Keratinocyte (primary cell): ENCODE results near the gene STX7. TPM values are rescaled to one million over a fixed set of nuclear protein-coding genes. Genes with fewer than 3 reads are reported as not detected.

ENCODE experiments used
- DNase-seq: peaks from one replicate; pipeline ENCODE4 v3.0.0-alpha.2; 2011; ENCODE audit warnings: low read depth, missing footprints, low spot score
- FAIRE-seq: peaks from 2 replicates; lab custom pipeline; 2011; peaks lifted over from hg19 to GRCh38; lab: Jason Lieb, UNC
- H2AFZ ChIP-seq: 2 replicates; pipeline ENCODE4 v1.6.0; 2012; ENCODE audit warnings: low read length, control low read depth, inconsistent platforms; ENCODE audit not compliant: control insufficient read depth
- H3K27ac ChIP-seq: 2 replicates; pipeline ENCODE4 v1.5.1; 2011; ENCODE audit warnings: low read length; ENCODE audit not compliant: control insufficient read depth, insufficient read depth
- H3K27me3 ChIP-seq: 3 replicates; pipeline ENCODE4 v1.6.0; 2011; ENCODE audit warnings: low read length; ENCODE audit not compliant: control insufficient read depth, insufficient read depth; ENCODE audit errors: extremely low read depth
- H3K36me3 ChIP-seq, 2 experiments: 2 replicates in 1 of 2; 3 replicates in 1 of 2; pipeline ENCODE4 v1.5.1; 2011; ENCODE audit warnings: low read length in 2 of 2, mild to moderate bottlenecking in 1 of 2; ENCODE audit not compliant: control insufficient read depth in 2 of 2, insufficient read depth in 2 of 2; ENCODE audit errors: extremely low read depth in 1 of 2
- H3K4me1 ChIP-seq: 3 replicates; pipeline ENCODE4 v1.5.1; 2011; ENCODE audit warnings: low read length; ENCODE audit not compliant: control insufficient read depth, insufficient read depth; ENCODE audit errors: extremely low read depth
- H3K4me2 ChIP-seq: 3 replicates; pipeline ENCODE4 v1.6.0; 2011; ENCODE audit warnings: low read depth, low read length; ENCODE audit not compliant: control insufficient read depth, insufficient read depth; ENCODE audit errors: extremely low read depth
- H3K4me3 ChIP-seq, 3 experiments: fragments of 200-600 bp in 1 of 3; sonication (generic) in 1 of 3; 2 replicates in 2 of 3; 3 replicates in 1 of 3; pipeline ENCODE4 v1.5.1; 2011 to 2016; ENCODE audit warnings: low read length in 3 of 3, mild to moderate bottlenecking in 3 of 3, control low read depth in 2 of 3, inconsistent platforms in 1 of 3, low read depth in 1 of 3, mixed read lengths in 1 of 3, mixed run types in 1 of 3, moderate library complexity in 1 of 3; ENCODE audit not compliant: control insufficient read depth in 2 of 3, insufficient read depth in 2 of 3; ENCODE audit errors: extremely low read depth in 1 of 3
- H3K79me2 ChIP-seq: 2 replicates; pipeline ENCODE4 v1.6.0; 2012; ENCODE audit warnings: low read length; ENCODE audit not compliant: control insufficient read depth, insufficient read depth
- H3K9ac ChIP-seq: 3 replicates; pipeline ENCODE4 v1.6.0; 2011; ENCODE audit warnings: low read length; ENCODE audit not compliant: control insufficient read depth, insufficient read depth; ENCODE audit errors: extremely low read depth
- H3K9me1 ChIP-seq: 3 replicates; pipeline ENCODE4 v1.6.0; 2011; ENCODE audit warnings: low read length; ENCODE audit not compliant: control insufficient read depth, insufficient read depth; ENCODE audit errors: extremely low read depth
- H3K9me3 ChIP-seq: 2 replicates; pipeline ENCODE4 v1.5.1; 2012; ENCODE audit warnings: low read depth, low read length; ENCODE audit not compliant: control insufficient read depth
- H4K20me1 ChIP-seq: 3 replicates; pipeline ENCODE4 v1.6.0; 2011; ENCODE audit warnings: low read length; ENCODE audit not compliant: control insufficient read depth, insufficient read depth; ENCODE audit errors: extremely low read depth
- EZH2 ChIP-seq: IDR thresholded peaks from one replicate; pipeline ENCODE4 v1.6.1; 2012; ENCODE audit warnings: inconsistent platforms, mild to moderate bottlenecking, low read length, moderate library complexity
- dilution Hi-C: fragments of 300-500 bp; cut with MboI; formaldehyde crosslinking; loops from one replicate; pipeline ENCODE4 v1.7.0; 2020; ENCODE audit warnings: low sequenced_read_pairs; ENCODE audit not compliant: extremely low pct_ligation_motif_present
- polyA plus RNA-seq, 5 experiments: library from polyadenylated mRNA; depleted of rRNA in 3 of 5; stranded (reverse) in 3 of 5; stranded (forward) in 1 of 5; unstranded in 1 of 5; fragments of >200 nt; gene quantifications; 1 replicate in 1 of 5; 2 replicates in 3 of 5; 3 replicates in 1 of 5; pipeline versions ENCODE4 v1.2.1 to v1.2.3, GENCODE V29; 2011 to 2012; ENCODE audit warnings: missing spikeins in 2 of 5, low read depth in 1 of 5, low replicate concordance in 1 of 5
- TF ChIP-seq, protein P1 (sequence below), 3 experiments: IDR thresholded peaks in 1 of 3; conservative IDR thresholded peaks in 1 of 3; optimal IDR thresholded peaks in 1 of 3; 2 replicates in 2 of 3; 3 replicates in 1 of 3; pipeline versions ENCODE3 to v1.5.1; 2011; ENCODE audit warnings: low read length in 3 of 3, mild to moderate bottlenecking in 3 of 3, moderate library complexity in 2 of 3, control low read depth in 1 of 3, inconsistent platforms in 1 of 3; ENCODE audit not compliant: insufficient read depth in 2 of 3; ENCODE audit errors: extremely low read depth in 1 of 3

STX7 gene
- polyA plus RNA-seq, 1 donor (not counting 4 experiments of a cell fraction or from before 2014, with no cell fraction given) = 41.0 TPM

DNA sequence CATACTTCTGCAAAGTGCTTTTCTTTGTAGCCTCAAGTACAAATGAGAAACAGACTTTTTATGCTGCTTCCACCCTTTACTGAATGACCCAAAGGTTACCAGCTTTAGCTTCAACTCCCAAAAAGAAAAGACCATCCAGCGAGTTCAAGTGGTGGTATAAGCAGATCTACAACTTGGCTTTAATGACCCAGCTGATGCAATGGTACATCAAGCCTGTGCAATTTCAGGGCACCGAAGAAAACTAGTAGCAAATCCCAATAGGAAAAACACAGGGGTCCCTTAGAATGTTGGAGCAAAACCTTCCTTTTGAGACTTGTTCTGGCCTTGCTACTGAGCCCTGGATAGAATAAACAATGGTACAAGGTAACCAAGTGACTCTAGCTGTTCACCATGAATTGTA lies 33.8 kb downstream of the STX7 start:
- TF ChIP-seq, protein P1, sequence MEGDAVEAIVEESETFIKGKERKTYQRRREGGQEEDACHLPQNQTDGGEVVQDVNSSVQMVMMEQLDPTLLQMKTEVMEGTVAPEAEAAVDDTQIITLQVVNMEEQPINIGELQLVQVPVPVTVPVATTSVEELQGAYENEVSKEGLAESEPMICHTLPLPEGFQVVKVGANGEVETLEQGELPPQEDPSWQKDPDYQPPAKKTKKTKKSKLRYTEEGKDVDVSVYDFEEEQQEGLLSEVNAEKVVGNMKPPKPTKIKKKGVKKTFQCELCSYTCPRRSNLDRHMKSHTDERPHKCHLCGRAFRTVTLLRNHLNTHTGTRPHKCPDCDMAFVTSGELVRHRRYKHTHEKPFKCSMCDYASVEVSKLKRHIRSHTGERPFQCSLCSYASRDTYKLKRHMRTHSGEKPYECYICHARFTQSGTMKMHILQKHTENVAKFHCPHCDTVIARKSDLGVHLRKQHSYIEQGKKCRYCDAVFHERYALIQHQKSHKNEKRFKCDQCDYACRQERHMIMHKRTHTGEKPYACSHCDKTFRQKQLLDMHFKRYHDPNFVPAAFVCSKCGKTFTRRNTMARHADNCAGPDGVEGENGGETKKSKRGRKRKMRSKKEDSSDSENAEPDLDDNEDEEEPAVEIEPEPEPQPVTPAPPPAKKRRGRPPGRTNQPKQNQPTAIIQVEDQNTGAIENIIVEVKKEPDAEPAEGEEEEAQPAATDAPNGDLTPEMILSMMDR (optimal IDR thresholded peaks at IDR 0.05 in 1 of 3, IDR thresholded peaks at IDR 0.05 in 1 of 3, conservative IDR thresholded peaks at IDR 0.05 in 1 of 3; ENCODE audit: extremely low read depth in 1 of 3, insufficient read depth in 2 of 3, low read length in 3 of 3) = no peak
- TF ChIP-seq EZH2 = no peak
- no peak overlapping the region for H3K9ac ChIP-seq
- DNase-seq = no peak
- no peaks in the 10 kb centered on the region for H3K4me1 ChIP-seq
- H4K20me1 ChIP-seq = no peaks in the 10 kb centered on the region
- H3K4me3 ChIP-seq = no peak overlapping the region
- H3K4me2 ChIP-seq = no peak overlapping the region
- H3K9me3 ChIP-seq = no peaks in the 10 kb centered on the region
- H3K27me3 ChIP-seq = no peaks in the 10 kb centered on the region
- no peak overlapping the region for H2AFZ ChIP-seq
- dilution Hi-C loops = no loop called here
- H3K9me1 ChIP-seq = no peaks in the 10 kb centered on the region
- peaks cover 36% of the 10 kb centered on the region for H3K79me2 ChIP-seq
- FAIRE-seq = no peak
- peaks cover 0 to 2% of the 10 kb centered on the region in 2 experiments for H3K36me3 ChIP-seq
- H3K27ac ChIP-seq = no peak overlapping the region

DNA sequence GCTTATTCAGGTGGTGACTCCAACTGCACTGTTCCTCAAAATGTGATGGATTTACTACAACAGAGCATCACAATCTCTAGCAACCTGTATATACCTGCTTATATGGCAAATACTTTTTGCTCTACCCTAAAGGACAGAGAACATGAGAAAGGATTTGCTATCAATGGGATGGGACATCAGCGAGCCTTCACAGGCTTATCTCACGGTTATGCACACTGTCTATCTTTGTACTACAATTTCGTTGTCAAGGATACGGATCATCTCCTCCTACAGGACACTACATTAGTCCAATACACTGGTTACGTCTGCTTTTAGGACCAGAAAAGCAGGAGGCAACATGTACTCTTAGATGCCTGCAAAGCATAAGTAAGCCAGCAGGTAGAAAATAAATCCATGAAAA lies 34.2 kb downstream of the STX7 start:
- TF ChIP-seq EZH2 = no peak
- TF ChIP-seq, protein P1 (optimal IDR thresholded peaks at IDR 0.05 in 1 of 3, IDR thresholded peaks at IDR 0.05 in 1 of 3, conservative IDR thresholded peaks at IDR 0.05 in 1 of 3; ENCODE audit: extremely low read depth in 1 of 3, insufficient read depth in 2 of 3, low read length in 3 of 3) = no peak
- Histone ChIP-seq H4K20me1 (no peaks in the 10 kb centered on the region), H3K9me3 (no peaks in the 10 kb centered on the region), H3K4me1 (no peaks in the 10 kb centered on the region), H2AFZ (no peak overlapping the region), H3K4me3 (no peak overlapping the region), H3K9ac (no peak overlapping the region), H3K9me1 (no peaks in the 10 kb centered on the region), H3K4me2 (no peak overlapping the region), H3K27me3 (no peaks in the 10 kb centered on the region), H3K27ac (no peak overlapping the region), H3K79me2 (peaks cover 33% of the 10 kb centered on the region), H3K36me3 (peaks cover 0 to 2% of the 10 kb centered on the region in 2 experiments)
- FAIRE-seq (peak; percentile 20), DNase-seq (no peak)
- dilution Hi-C loops = no loop called here
